NCI-H345 (cell line): ENCODE results near the gene INMT.

ENCODE experiments used
- DNase-seq: peaks from one replicate; lab custom pipeline; 2025; lab: John Stamatoyannopoulos, UW

INMT gene

GRCh38 chr7:30787486-30787885 is 35.6 kb downstream of the INMT start:
- no peak for DNase-seq

- DNase-seq: no peak
Measured at GRCh38 chr7:30788640-30789333, 36.9 kb downstream of the INMT start.

- no peak for DNase-seq
Measured at GRCh38 chr7:30789334-30789711, 37.4 kb downstream of the INMT start.

- DNase-seq: no peak
Measured at GRCh38 chr7:30790356-30790755, 38.4 kb downstream of the INMT start.

GRCh38 chr7:30791114-30791513 is 39.2 kb downstream of the INMT start:
- DNase-seq: no peak

GRCh38 chr7:30795161-30795948 is 43.4 kb downstream of the INMT start:
- no peak for DNase-seq

GRCh38 chr7:30796105-30796869 is 44.4 kb downstream of the INMT start:
- DNase-seq: no peak

- DNase-seq: no peak
Measured at GRCh38 chr7:30797176-30798040, 45.5 kb downstream of the INMT start.

- no peak for DNase-seq
Measured at GRCh38 chr7:30799206-30799975, 47.5 kb downstream of the INMT start.

- peak; percentile 17 for DNase-seq
Measured at GRCh38 chr7:30799976-30800661, 48.2 kb downstream of the INMT start.

- peak; percentile 68 for DNase-seq
Measured at GRCh38 chr7:30800785-30801252, 48.9 kb downstream of the INMT start.

GRCh38 chr7:30802812-30803211 is 50.9 kb downstream of the INMT start:
- DNase-seq: no peak

- no peak for DNase-seq
Measured at GRCh38 chr7:30804078-30804661, 52.2 kb downstream of the INMT start.

- DNase-seq: no peak
Measured at GRCh38 chr7:30805081-30805691, 53.3 kb downstream of the INMT start.

- peak; percentile 13 for DNase-seq
Measured at GRCh38 chr7:30805931-30806330, 54.0 kb downstream of the INMT start.
